GM12878 (cell line): Measurements from ENCODE around the gene DDX19B. TPM values are rescaled to one million over a fixed set of nuclear protein-coding genes. Genes with fewer than 3 reads are reported as not detected.

Experiments
- ATAC-seq: fragments of 200-7000 bp; cut with Tn5 transposase; 3 replicates; pipeline ENCODE4 v1.9.1; 2020; ENCODE audit warnings: mild to moderate bottlenecking, moderate library complexity
- BruUV-seq: library from RNA; stranded (reverse); fragments of 400-500 nt; replicated peaks from 2 replicates; lab custom pipeline; 2021; lab: Mats Ljungman, UMichigan
- CTCF ChIA-PET: fragments of 300-600 bp; sonication (Branson Sonifier 250); formaldehyde crosslinking; extraction: SDS; loops from one replicate; lab custom pipeline; 2021; ENCODE audit warnings: inconsistent platforms; lab: Yijun Ruan, JAX
- POLR2A ChIA-PET: fragments of 350-600 bp; formaldehyde crosslinking; extraction: SDS; loops from one replicate; lab custom pipeline; 2021; ENCODE audit warnings: inconsistent platforms; lab: Charles Lee
- RAD21 ChIA-PET: fragments of 300-600 bp; sonication (Branson Sonifier 250); formaldehyde crosslinking; loops from one replicate; lab custom pipeline; 2023; ENCODE audit warnings: antibody characterized with exemption; ENCODE audit not compliant: unreplicated experiment; lab: Charles Lee
- SMC1A ChIA-PET: fragments of 300-600 bp; sonication (Branson Sonifier 250); formaldehyde crosslinking; loops from one replicate; lab custom pipeline; 2023; ENCODE audit not compliant: unreplicated experiment, uncharacterized antibody; lab: Charles Lee
- DNase-seq: peaks from one replicate; pipeline ENCODE4 v3.0.0-alpha.2; 2011; ENCODE audit warnings: low read depth, low spot score
- FAIRE-seq: peaks from 3 replicates; lab custom pipeline; 2011; peaks lifted over from hg19 to GRCh38; lab: Jason Lieb, UNC
- H2AFZ ChIP-seq: 2 replicates; pipeline ENCODE4 v1.6.0; 2011; ENCODE audit warnings: low read depth, low read length, control low read depth; ENCODE audit not compliant: control insufficient read depth
- H3K27ac ChIP-seq: 2 replicates; pipeline ENCODE4 v1.5.1; 2011; ENCODE audit warnings: control low read depth; ENCODE audit not compliant: control insufficient read depth, insufficient read depth
- H3K27me3 ChIP-seq, 2 experiments: replicated peaks in 1 of 2; 2 replicates each; pipeline versions ENCODE4 v1.6.0 to v1.6.1; 2011; ENCODE audit warnings: low read length in 1 of 2; ENCODE audit not compliant: control insufficient read depth in 2 of 2, insufficient read depth in 2 of 2
- H3K36me3 ChIP-seq, 2 experiments: 2 replicates each; pipeline ENCODE4 v1.5.1; 2011; ENCODE audit warnings: low read length in 1 of 2; ENCODE audit not compliant: control insufficient read depth in 2 of 2, insufficient read depth in 2 of 2
- H3K4me1 ChIP-seq: 2 replicates; pipeline ENCODE4 v1.6.1; 2011; ENCODE audit warnings: mild to moderate bottlenecking, low read length, moderate library complexity, mixed read lengths; ENCODE audit not compliant: control insufficient read depth, insufficient read depth
- H3K4me2 ChIP-seq: 2 replicates; pipeline ENCODE4 v1.6.0; 2011; ENCODE audit warnings: control low read depth; ENCODE audit not compliant: control insufficient read depth, insufficient read depth
- H3K4me3 ChIP-seq: fragments of 200-600 bp; sonication (generic); 2 replicates; pipeline ENCODE4 v1.5.1; 2016
- H3K79me2 ChIP-seq: 2 replicates; pipeline ENCODE4 v1.6.0; 2011; ENCODE audit warnings: low read length; ENCODE audit not compliant: control insufficient read depth, insufficient read depth
- H3K9ac ChIP-seq: 2 replicates; pipeline ENCODE4 v1.8.0; 2011; ENCODE audit warnings: low read length, control low read depth, mixed read lengths; ENCODE audit not compliant: control insufficient read depth, insufficient read depth
- H3K9me3 ChIP-seq: replicated peaks from 3 replicates; pipeline ENCODE4 v1.5.1; 2011; ENCODE audit warnings: mild to moderate bottlenecking, low read length; ENCODE audit not compliant: control insufficient read depth, insufficient read depth
- H4K20me1 ChIP-seq: 2 replicates; pipeline ENCODE4 v1.6.0; 2011; ENCODE audit not compliant: control insufficient read depth, insufficient read depth
- ASH2L ChIP-seq: fragments of 300-600, 200-600 bp; sonication (generic); IDR thresholded peaks from 2 replicates; pipeline ENCODE4 v1.6.1; 2017; ENCODE audit warnings: low read depth, mild to moderate bottlenecking, borderline replicate concordance
- ATF3 ChIP-seq: IDR thresholded peaks from 2 replicates; pipeline ENCODE4 v1.6.1; 2011; ENCODE audit warnings: low read depth, mild to moderate bottlenecking, low read length, moderate library complexity, borderline replicate concordance; ENCODE audit errors: extremely low read depth
- BHLHE40 ChIP-seq, 2 experiments: fragments of 450-650 bp in 1 of 2; IDR thresholded peaks; 2 replicates each; pipeline ENCODE4 v1.6.1; 2011 to 2017; ENCODE audit warnings: low read depth in 2 of 2, borderline replicate concordance in 1 of 2, improper control_type of control experiment in 1 of 2, low read length in 1 of 2, mild to moderate bottlenecking in 1 of 2
- CREB1 ChIP-seq: IDR thresholded peaks from 2 replicates; pipeline ENCODE4 v1.6.1; 2012; ENCODE audit warnings: low read depth, mild to moderate bottlenecking, inconsistent platforms
- IRF4 ChIP-seq: IDR thresholded peaks from 2 replicates; pipeline ENCODE4 v1.6.1; 2011; ENCODE audit warnings: low read depth, low read length
- IRF5 ChIP-seq: fragments of 450-650 bp; IDR thresholded peaks from 2 replicates; pipeline ENCODE4 v1.6.1; 2017; ENCODE audit warnings: borderline replicate concordance
- MAX ChIP-seq: IDR thresholded peaks from 2 replicates; pipeline ENCODE4 v1.6.1; 2012; ENCODE audit warnings: low read depth, low read length, improper control_type of control experiment
- NKRF ChIP-seq: fragments of 450-650 bp; conservative IDR thresholded peaks from 2 replicates; pipeline ENCODE4 v1.6.1; 2017; ENCODE audit warnings: mild to moderate bottlenecking, moderate library complexity
- RELA ChIP-seq: fragments of 450-650 bp; IDR thresholded peaks from 2 replicates; pipeline ENCODE4 v1.8.0; 2014; ENCODE audit warnings: borderline replicate concordance; ENCODE audit not compliant: partially characterized antibody
- ZBTB40 ChIP-seq: fragments of 450-650 bp; IDR thresholded peaks from 2 replicates; pipeline ENCODE4 v1.6.1; 2016; ENCODE audit warnings: mild to moderate bottlenecking, moderate library complexity, borderline replicate concordance
- ZNF592 ChIP-seq: fragments of 450-650 bp; IDR thresholded peaks from 2 replicates; pipeline ENCODE4 v1.6.1; 2017; ENCODE audit warnings: mild to moderate bottlenecking, moderate library complexity
- WGBS: methylation state at CpG from one replicate; pipeline ENCODE4 v1.1.6; 2016; ENCODE audit warnings: low lambda C conversion rate; ENCODE audit not compliant: insufficient replicate concordance, insufficient coverage; ENCODE audit errors: missing lambda C conversion rate; 5-methylcytosine and 5-hydroxymethylcytosine counted together
- in situ Hi-C: fragments of 300-500 bp; cut with MboI; formaldehyde crosslinking; loops from 9 replicates; pipeline ENCODE4 v1.14.3; 2018; ENCODE audit warnings: mixed read lengths
- intact Hi-C: fragments of 100-400 bp; cut with micrococcal nuclease; formaldehyde crosslinking; loops from one replicate; pipeline ENCODE4 v1.14.2; 2022; ENCODE audit not compliant: unreplicated experiment
- polyA plus RNA-seq, 11 experiments: library from polyadenylated mRNA; depleted of rRNA in 4 of 11; unstranded in 6 of 11; stranded (reverse) in 5 of 11; fragments of >200 nt; fragmentation: Nextera tagmentation in 4 of 11; fragmentation: Illumina TruSeq in 1 of 11; extraction: Ambion mirVana in 4 of 11; extraction: Trizol in 1 of 11; gene quantifications; 1 replicate in 1 of 11; 2 replicates in 10 of 11; pipeline versions ENCODE4 v1.2.1 to v1.2.3, GENCODE V29; 2011 to 2016; ENCODE audit warnings: inconsistent platforms in 2 of 11, missing spikeins in 2 of 11, low read depth in 1 of 11
- total RNA-seq, 4 experiments: library from RNA; depleted of rRNA in 3 of 4; stranded (reverse); fragments of >200 nt in 3 of 4; fragmentation: Illumina TruSeq in 1 of 4; extraction: Trizol in 1 of 4; gene quantifications; 2 replicates each; pipeline versions ENCODE4 v1.2.1 to v1.2.3, GENCODE V29; 2013 to 2021

DDX19B gene
- total and polyA plus RNA-seq, 10 of the 15 experiments (the other 5 are each of a cell fraction or from before 2014, with no cell fraction given), result 14.1 to 69.1 (median 42.5) TPM

GRCh38 chr16:70254965-70255286, 44.1 kb upstream of the DDX19B start:
- ChIA-PET RAD21 (no interaction called here), POLR2A (interaction anchor here (0.7 kb wide), 1 partner anchor 314 kb away, joined by 11 read pairs; no protein-coding TSS in a partner anchor), CTCF (interaction anchor here (1.3 kb wide), 1 partner anchor 92 kb away, joined by 3 read pairs; the partner anchor contains the start of gene DDX19A), SMC1A (no interaction called here)
- Histone ChIP-seq H3K27me3 (no peaks in the 10 kb centered on the region), H4K20me1 (no peaks in the 10 kb centered on the region), H3K79me2 (peaks cover 15% of the 10 kb centered on the region), H3K36me3 (peaks cover 27 to 39% of the 10 kb centered on the region in 2 experiments), H3K4me1 (no peaks in the 10 kb centered on the region), H3K4me3 (no peak overlapping the region), H3K9me3 (no peaks in the 10 kb centered on the region), H3K9ac (no peak overlapping the region), H3K27ac (no peak overlapping the region), H2AFZ (no peak overlapping the region), H3K4me2 (no peak overlapping the region)
- BruUV-seq, result no TSS peak
- no peak for FAIRE-seq
- in situ Hi-C loops, result no loop called here
- DNase-seq, result no peak
- ATAC-seq, result no peak
- WGBS, result 98% methylated on average over 6 of the region's 12 CpGs
- intact Hi-C loops, result loop anchor here (10.0 kb wide), 1 partner anchor 90 kb away; no protein-coding TSS in a partner anchor
- no peak for TF ChIP-seq NKRF
- no peak for TF ChIP-seq ZNF592
- TF ChIP-seq CREB1, result no peak
- TF ChIP-seq ASH2L, result no peak
- no peak for TF ChIP-seq MAX
- TF ChIP-seq ATF3, result no peak
- TF ChIP-seq ZBTB40, result no peak
- no peak for TF ChIP-seq BHLHE40 (IDR thresholded peaks at IDR 0.05; ENCODE audit: borderline replicate concordance in 1 of 2, low read depth in 2 of 2, low read length in 1 of 2)
- no peak for TF ChIP-seq RELA
- TF ChIP-seq IRF4, result no peak
- no peak for TF ChIP-seq IRF5
